CD4-positive, alpha-beta T cell treated with Interleukin-4 for 1 hour (primary cell): ENCODE measurements around the gene CGB7.

Experiments
- DNase-seq, 2 donors: peaks; one replicate each; pipeline ENCODE4 v3.0.0-alpha.2; 2020 to 2022

Gene CGB7

DNA sequence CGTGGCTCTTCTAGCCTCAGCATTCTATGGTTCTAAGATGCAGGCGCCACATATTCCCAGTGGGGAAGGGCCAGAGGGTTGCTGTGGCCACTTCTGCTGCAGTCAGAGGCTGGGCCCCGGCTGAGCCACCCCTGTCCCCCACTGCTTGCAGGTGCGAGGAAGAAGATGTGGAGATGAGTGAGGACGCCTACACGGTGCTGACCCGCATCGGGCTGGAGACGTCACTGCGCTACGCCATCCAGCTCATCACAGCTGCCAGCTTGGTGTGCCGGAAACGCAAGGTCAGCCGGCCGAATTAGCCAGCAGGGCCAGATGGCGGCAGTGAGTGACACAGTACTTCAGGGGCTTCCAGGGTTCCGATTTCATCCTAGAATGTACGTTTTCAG, 42.7 kb downstream of the CGB7 start:
- DNase-seq, result no peak

DNA sequence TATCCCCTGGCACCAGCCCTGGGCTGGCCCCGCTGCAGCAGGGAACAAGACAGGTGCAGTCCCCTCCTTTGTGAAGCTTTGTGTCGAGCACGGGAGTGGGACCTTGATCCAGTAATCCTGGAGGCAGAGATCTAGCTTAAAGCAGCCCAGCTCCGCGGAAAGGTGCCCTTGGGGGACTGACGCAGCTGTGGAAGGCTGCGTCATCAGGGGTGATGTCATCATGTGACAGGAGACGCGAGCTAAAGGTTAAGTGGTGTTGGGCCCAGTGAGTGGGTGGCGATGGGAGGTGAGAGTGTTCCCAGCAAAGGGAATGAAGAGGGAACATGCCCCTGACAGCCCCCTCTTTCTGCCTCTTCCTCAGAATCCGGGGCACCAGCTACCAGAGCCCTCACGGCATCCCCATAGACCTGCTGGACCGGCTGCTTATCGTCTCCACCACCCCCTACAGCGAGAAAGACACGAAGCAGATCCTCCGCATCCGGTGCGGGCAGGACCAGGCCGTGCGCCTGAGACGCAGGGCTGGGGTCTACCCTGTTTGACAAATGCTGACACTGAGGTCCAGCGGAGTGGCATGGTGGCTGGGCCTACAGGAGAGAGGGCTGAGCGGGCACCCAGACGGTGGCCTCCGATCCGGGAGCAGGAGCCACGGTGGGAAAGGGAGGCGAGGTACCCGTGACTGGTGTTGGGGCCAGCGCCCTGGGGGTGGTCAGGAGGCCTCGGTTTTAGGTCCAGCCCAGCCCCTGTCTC, 43.3 kb downstream of the CGB7 start:
- no peak for DNase-seq

GRCh38 chr19:49011194-49011593, 46.4 kb downstream of the CGB7 start:
- no peak for DNase-seq

DNA sequence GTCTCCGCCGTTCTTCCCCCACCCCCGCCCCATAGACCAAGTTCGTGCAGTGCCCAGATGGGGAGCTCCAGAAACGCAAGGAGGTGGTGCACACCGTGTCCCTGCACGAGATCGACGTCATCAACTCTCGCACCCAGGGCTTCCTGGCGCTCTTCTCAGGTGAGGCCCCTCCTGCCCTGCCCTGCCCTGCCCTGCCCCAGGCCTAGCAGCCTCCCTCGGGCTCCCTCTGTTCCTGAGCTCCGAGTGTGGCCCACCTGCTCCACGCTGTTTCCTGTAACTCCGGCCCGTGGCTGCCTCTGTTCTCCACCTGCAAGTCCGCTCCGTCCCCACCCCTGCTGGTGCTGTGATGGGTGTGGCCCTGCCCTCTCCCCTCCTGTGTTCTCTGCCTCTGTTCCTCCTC, 47.1 kb downstream of the CGB7 start:
- no peak for DNase-seq

GRCh38 chr19:49009828-49010227, 47.7 kb downstream of the CGB7 start:
- DNase-seq, result no peak

- DNase-seq, result no peak
These were observed 50.6 kb downstream of the CGB7 start for GRCh38 chr19:49006905-49007304.

DNA sequence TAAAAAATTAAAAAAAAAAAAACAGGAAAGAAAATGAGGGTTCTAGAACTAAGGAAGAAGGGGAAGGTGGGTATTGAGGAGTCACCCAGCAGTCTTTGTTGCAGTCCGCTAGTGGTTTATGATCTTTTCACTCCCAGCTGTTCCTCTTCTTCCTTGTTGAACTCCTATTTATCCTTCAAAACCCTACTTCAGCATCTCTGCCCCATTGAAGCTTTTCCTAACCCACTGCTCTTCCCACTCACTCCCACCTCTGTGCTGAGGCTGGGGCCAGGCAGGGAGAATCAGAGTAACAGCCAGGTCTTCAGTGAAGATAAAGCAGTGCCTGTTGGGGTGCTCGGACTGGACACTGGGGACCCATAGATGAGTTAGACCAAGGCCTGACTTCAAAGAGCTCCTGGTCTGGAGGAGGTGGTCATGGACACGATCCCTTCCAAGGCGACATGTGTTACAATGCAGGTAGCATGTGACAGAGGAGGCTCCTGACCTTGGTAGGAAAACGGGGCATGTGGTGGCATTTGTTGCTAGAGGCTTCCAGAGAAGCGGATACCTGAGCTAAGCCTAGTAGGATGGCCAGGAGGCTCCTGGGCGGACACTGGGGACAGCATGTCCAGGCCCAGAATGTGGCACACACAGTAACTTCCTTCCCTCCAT, 52.5 kb downstream of the CGB7 start:
- no peak for DNase-seq
